Measurements from ENCODE around the gene SEMA6A.

Gene SEMA6A

DNA sequence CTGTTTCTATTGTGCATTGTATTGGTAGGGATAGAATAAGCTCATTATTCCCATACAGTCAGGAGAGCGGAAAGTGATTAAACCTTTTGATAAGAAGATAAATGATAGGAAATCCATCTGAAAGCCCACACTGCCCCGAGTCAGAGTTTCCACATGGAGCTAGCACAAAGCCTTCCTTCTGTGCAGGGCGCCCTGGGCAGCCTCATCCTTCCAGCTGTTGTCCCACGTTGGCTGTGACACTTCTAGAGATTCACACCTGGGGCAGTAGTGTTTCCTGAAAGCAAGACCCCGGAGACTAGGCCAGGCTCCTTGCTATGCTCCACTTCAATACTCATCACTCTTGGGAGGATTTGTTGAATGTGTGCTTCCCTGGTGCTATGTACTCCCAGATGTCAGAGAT, 172.4 kb downstream of the SEMA6A start:
- peak; percentile 69 for DNase-seq (ENCODE audit: low spot score)

DNA sequence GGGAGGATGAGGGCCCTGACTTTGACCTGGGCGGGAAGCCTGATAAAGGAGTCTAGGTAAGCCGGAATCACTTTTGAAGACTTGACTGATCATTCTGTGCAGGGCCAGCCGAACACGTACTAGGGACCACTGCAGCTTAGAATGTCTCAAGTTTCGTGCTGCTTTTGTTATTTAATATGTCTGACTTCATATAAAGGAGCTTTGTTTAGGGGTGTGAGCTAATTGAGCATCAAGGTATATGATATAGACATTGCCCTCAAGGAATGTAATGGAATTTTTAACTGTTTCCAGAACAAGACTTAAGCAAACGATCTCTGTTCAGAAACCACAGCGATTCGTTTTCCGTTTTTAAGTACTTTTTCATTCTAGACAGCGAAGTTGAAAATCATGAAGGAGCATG, 173.0 kb downstream of the SEMA6A start:
- no peak for DNase-seq (ENCODE audit: low spot score)

GRCh38 chr5:116396476-116397099, 178.0 kb downstream of the SEMA6A start:
- no peak for DNase-seq (ENCODE audit: low spot score)

- DNase-seq (ENCODE audit: low spot score), result peak; percentile 62
Observed at GRCh38 chr5:116395631-116396203, 178.9 kb downstream of the SEMA6A start.

DNA sequence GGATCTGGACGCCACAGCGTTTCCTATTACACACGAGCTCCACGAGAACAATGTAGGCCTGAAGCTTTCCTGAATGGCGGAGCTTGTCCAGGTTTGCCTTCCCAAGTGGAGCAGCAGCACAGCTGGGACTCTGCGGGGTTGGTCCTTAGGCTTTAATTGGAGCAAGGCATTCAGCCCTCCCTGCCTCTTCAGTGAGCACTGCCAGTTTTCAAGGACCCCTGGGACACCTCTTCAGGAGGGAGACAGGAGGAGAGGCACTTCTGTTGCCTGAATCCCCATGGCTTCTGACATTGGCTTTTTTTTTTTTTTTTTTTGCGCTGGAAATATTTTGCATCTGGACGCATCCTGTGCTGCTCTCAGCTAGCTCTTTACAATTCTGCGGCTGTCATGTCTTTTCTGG, 179.4 kb downstream of the SEMA6A start:
- DNase-seq (ENCODE audit: low spot score), result no peak

GRCh38 chr5:116394186-116394867, 180.3 kb downstream of the SEMA6A start:
- no peak for DNase-seq (ENCODE audit: low spot score)
